HUES64 (cell line): ENCODE data around the gene MECP2.

Experiments
- H3K27ac ChIP-seq: 2 replicates; pipeline ENCODE4 v1.7.0; 2013; ENCODE audit warnings: low read depth, low read length, inconsistent platforms
- H3K27me3 ChIP-seq: 2 replicates; pipeline ENCODE4 v1.6.1; 2013; ENCODE audit warnings: mild to moderate bottlenecking, low read length; ENCODE audit not compliant: insufficient read depth
- H3K36me3 ChIP-seq: 2 replicates; pipeline ENCODE4 v1.6.1; 2013; ENCODE audit warnings: mild to moderate bottlenecking, low read length; ENCODE audit not compliant: insufficient read depth
- H3K4me1 ChIP-seq: 2 replicates; pipeline ENCODE4 v1.6.1; 2013; ENCODE audit warnings: mild to moderate bottlenecking, low read length, moderate library complexity; ENCODE audit not compliant: insufficient read depth
- H3K4me3 ChIP-seq: 2 replicates; pipeline ENCODE4 v1.5.1; 2013; ENCODE audit warnings: mild to moderate bottlenecking, low read length, moderate library complexity
- H3K9ac ChIP-seq: 2 replicates; pipeline ENCODE4 v1.6.1; 2013; ENCODE audit warnings: mild to moderate bottlenecking, low read depth, low read length
- H3K9me3 ChIP-seq: 2 replicates; pipeline ENCODE4 v1.6.1; 2013; ENCODE audit warnings: low read depth, low read length; ENCODE audit not compliant: insufficient read depth
- WGBS: fragments of 150-250, 120-280 bp; methylation state at CpG from one replicate; pipeline ENCODE4 v1.1.7; 2013; ENCODE audit warnings: missing lambda C conversion rate; 5-methylcytosine and 5-hydroxymethylcytosine counted together

The MECP2 gene

GRCh38 chrX:153972368-153973126 lies 125.0 kb downstream of the MECP2 start, which contains the start of gene TMEM187:
TMEM187 (plus strand) TSS chrX:153972754; CDS start chrX:153982063, 9,309 bp downstream.
- Histone ChIP-seq H3K27ac (peak within 1 kb of the TSS; percentile 100), H3K27me3 (no peaks in the 10 kb centered on the region), H3K9me3 (no peaks in the 10 kb centered on the region), H3K4me3 (peak within 1 kb of the TSS; percentile 100), H3K9ac (peak within 1 kb of the TSS; percentile 100), H3K36me3 (peaks cover 10% of the 10 kb centered on the region; the same call in 1 of the 2 replicates), H3K4me1 (0 out of 2 replicates have a peak, but pooled peaks cover 5% of the 10 kb centered on the region)
- WGBS, result 1% methylated on average over 102 of the region's 103 CpGs
